Colonic mucosa (tissue), 4 donors: ENCODE results near the gene CWC27. TPM values are rescaled to one million over a fixed set of nuclear protein-coding genes. Genes with fewer than 3 reads are reported as not detected.

Source experiments
- DNase-seq: peaks from one replicate; pipeline ENCODE4 v3.0.0-alpha.2; 2020
- H3K27ac ChIP-seq: fragments of 200-600 bp; one replicate; pipeline ENCODE4 v1.8.0; 2021
- H3K27me3 ChIP-seq: fragments of 200-600 bp; one replicate; pipeline ENCODE4 v1.8.0; 2021
- H3K36me3 ChIP-seq: fragments of 200-600 bp; one replicate; pipeline ENCODE4 v1.8.0; 2021
- H3K4me1 ChIP-seq: fragments of 200-600 bp; one replicate; pipeline ENCODE4 v1.8.0; 2021; ENCODE audit warnings: mild to moderate bottlenecking
- H3K4me3 ChIP-seq: fragments of 200-600 bp; one replicate; pipeline ENCODE4 v1.8.0; 2021
- H3K9ac ChIP-seq, 2 donors: one replicate each; pipeline ENCODE4 v1.7.0; 2013; ENCODE audit warnings: control low read depth in 2 of 2, low read depth in 2 of 2, low read length in 2 of 2
- H3K9me3 ChIP-seq: fragments of 200-600 bp; one replicate; pipeline ENCODE4 v1.8.0; 2021
- intact Hi-C: fragments of 100-400 bp; cut with DNase I; formaldehyde crosslinking; loops from one replicate; pipeline ENCODE4 v1.14.1; 2022
- total RNA-seq, 2 donors: library from RNA; stranded (reverse); fragmentation: NEBNext Ultra II Directional in 1 of 2; extraction: Animal tissue kit (Norgen Biotek cat#: 25700) in 1 of 2; gene quantifications; one replicate each; pipeline ENCODE4 v1.2.1, GENCODE V29; 2021
- TF ChIP-seq, protein P1 (sequence below): fragments of 200-600 bp; IDR thresholded peaks from one replicate; pipeline ENCODE4 v1.8.0; 2022; ENCODE audit warnings: antibody characterized with exemption, mild to moderate bottlenecking
- donor health status: healthy.
- donor health status: DM: no; HTN: no; CAD: no.
- donor health status: DM: no; HTN: no; CAD: no.

Gene CWC27
- total RNA-seq, 2 donors from 2014 or later, result 18.3 to 22.6 TPM

GRCh38 chr5:64759960-64760660, 8.6 kb upstream of the CWC27 start:
- no peaks in the 10 kb centered on the region for H3K27me3 ChIP-seq
- no peaks in the 10 kb centered on the region for H3K36me3 ChIP-seq
- DNase-seq, result no peak
- no peak overlapping the region for H3K27ac ChIP-seq
- H3K9ac ChIP-seq, result no peak overlapping the region
- H3K4me1 ChIP-seq, result no peaks in the 10 kb centered on the region
- TF ChIP-seq, protein P1, sequence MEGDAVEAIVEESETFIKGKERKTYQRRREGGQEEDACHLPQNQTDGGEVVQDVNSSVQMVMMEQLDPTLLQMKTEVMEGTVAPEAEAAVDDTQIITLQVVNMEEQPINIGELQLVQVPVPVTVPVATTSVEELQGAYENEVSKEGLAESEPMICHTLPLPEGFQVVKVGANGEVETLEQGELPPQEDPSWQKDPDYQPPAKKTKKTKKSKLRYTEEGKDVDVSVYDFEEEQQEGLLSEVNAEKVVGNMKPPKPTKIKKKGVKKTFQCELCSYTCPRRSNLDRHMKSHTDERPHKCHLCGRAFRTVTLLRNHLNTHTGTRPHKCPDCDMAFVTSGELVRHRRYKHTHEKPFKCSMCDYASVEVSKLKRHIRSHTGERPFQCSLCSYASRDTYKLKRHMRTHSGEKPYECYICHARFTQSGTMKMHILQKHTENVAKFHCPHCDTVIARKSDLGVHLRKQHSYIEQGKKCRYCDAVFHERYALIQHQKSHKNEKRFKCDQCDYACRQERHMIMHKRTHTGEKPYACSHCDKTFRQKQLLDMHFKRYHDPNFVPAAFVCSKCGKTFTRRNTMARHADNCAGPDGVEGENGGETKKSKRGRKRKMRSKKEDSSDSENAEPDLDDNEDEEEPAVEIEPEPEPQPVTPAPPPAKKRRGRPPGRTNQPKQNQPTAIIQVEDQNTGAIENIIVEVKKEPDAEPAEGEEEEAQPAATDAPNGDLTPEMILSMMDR, result no peak
- H3K4me3 ChIP-seq, result no peak overlapping the region
- no peaks in the 10 kb centered on the region for H3K9me3 ChIP-seq
- intact Hi-C loops, result no loop called here

- Histone ChIP-seq H3K9ac (no peak overlapping the region), H3K9me3 (no peaks in the 10 kb centered on the region), H3K4me3 (no peak overlapping the region), H3K36me3 (no peaks in the 10 kb centered on the region), H3K27ac (no peak overlapping the region), H3K4me1 (peaks cover 11% of the 10 kb centered on the region), H3K27me3 (no peaks in the 10 kb centered on the region)
- TF ChIP-seq, protein P1, result no peak
- no peak for DNase-seq
- intact Hi-C loops, result no loop called here
Measured at GRCh38 chr5:64763948-64764503, 4.7 kb upstream of the CWC27 start.

- H3K4me1 ChIP-seq, result peaks cover 23% of the 10 kb centered on the region
- H3K4me3 ChIP-seq, result no peak overlapping the region
- intact Hi-C loops, result no loop called here
- no peaks in the 10 kb centered on the region for H3K36me3 ChIP-seq
- H3K9me3 ChIP-seq, result no peaks in the 10 kb centered on the region
- no peak overlapping the region for H3K27ac ChIP-seq
- H3K9ac ChIP-seq, result no peak overlapping the region
- no peaks in the 10 kb centered on the region for H3K27me3 ChIP-seq
- TF ChIP-seq, protein P1, result no peak
- no peak for DNase-seq
Measured at GRCh38 chr5:64765804-64766504, 2.8 kb upstream of the CWC27 start.

- peak overlapping the region; percentile 84 for H3K4me3 ChIP-seq
- TF ChIP-seq, protein P1, result no peak
- intact Hi-C loops, result no loop called here
Measured at GRCh38 chr5:64766941-64767340, 1.8 kb upstream of the CWC27 start.

DNA sequence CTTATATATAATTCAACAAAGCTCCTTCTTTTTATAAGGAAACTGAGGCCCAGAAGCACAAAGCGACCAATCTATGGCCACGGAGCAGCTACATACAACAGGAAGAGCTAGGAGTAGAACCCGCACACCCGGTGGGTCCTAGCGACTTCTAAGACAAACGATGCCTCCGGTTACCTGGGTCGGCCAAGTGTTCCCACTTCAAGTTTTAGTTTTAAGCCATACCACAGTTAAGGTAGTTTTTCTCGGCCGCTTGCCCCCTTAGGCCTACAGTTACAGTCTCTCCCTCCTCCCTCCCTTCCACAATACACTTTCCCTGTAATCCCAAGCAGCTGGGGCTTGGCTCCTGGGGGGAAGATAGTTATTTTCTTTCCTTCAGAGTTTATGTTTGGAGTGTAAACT, 772 bp upstream of the CWC27 start:
- H3K27ac ChIP-seq, result peak overlapping the region; percentile 68
- peak overlapping the region; percentile 84 for H3K4me3 ChIP-seq
- DNase-seq, result peak; percentile 33
- TF ChIP-seq, protein P1, result no peak
- H3K36me3 ChIP-seq, result no peaks in the 10 kb centered on the region
- intact Hi-C loops, result no loop called here
- H3K9ac ChIP-seq, result peak overlapping the region; percentile 89 to 90
- H3K4me1 ChIP-seq, result peaks cover 23% of the 10 kb centered on the region
- H3K27me3 ChIP-seq, result no peaks in the 10 kb centered on the region
- H3K9me3 ChIP-seq, result no peaks in the 10 kb centered on the region

More at GRCh38 chr5:64766941-64767340, 1.8 kb upstream of the CWC27 start:
- Histone ChIP-seq H3K4me1 (peaks cover 23% of the 10 kb centered on the region), H3K9me3 (no peaks in the 10 kb centered on the region), H3K27me3 (no peaks in the 10 kb centered on the region), H3K9ac (no peak overlapping the region), H3K36me3 (no peaks in the 10 kb centered on the region), H3K27ac (no peak overlapping the region)
- DNase-seq, result no peak
